BLaER1 treated with 17β-estradiol and CSF1 and Interleukin-3, amounts not matched to agents 10 nM and 100 nM (cell line): ENCODE measurements around the gene NIT2.

Source experiments
- H3K27ac ChIP-seq, 11 experiments: shearing (Covaris generic); formaldehyde crosslinking; 2 replicates each; pipeline ENCODE4 v1.8.1; 2022
- H3K27me3 ChIP-seq, 11 experiments: shearing (Covaris generic); formaldehyde crosslinking; 2 replicates each; pipeline ENCODE4 v1.8.1; 2022
- H3K36me3 ChIP-seq, 11 experiments: shearing (Covaris generic); formaldehyde crosslinking; 2 replicates each; pipeline ENCODE4 v1.8.1; 2022
- H3K4me1 ChIP-seq, 10 experiments: shearing (Covaris generic); formaldehyde crosslinking; 2 replicates each; pipeline ENCODE4 v1.8.1; 2022
- H3K4me2 ChIP-seq, 11 experiments: shearing (Covaris generic); formaldehyde crosslinking; 2 replicates each; pipeline ENCODE4 v1.8.1; 2022
- H3K4me3 ChIP-seq, 10 experiments: shearing (Covaris generic); formaldehyde crosslinking; 2 replicates each; pipeline ENCODE4 v1.8.1; 2022
- H3K9ac ChIP-seq, 11 experiments: shearing (Covaris generic); formaldehyde crosslinking; 2 replicates each; pipeline ENCODE4 v1.8.1; 2022
- H3K9me3 ChIP-seq, 11 experiments: shearing (Covaris generic); formaldehyde crosslinking; replicated peaks in 1 of 11; 2 replicates each; pipeline ENCODE4 v1.8.1; 2022
- H4K20me1 ChIP-seq, 11 experiments: shearing (Covaris generic); formaldehyde crosslinking; 2 replicates each; pipeline ENCODE4 v1.8.1; 2022
- Cebpa-rat ChIP-seq, 11 experiments: shearing (Covaris generic); IDR thresholded peaks; 2 replicates each; pipeline ENCODE4 v1.8.1; 2022

NIT2 gene

DNA sequence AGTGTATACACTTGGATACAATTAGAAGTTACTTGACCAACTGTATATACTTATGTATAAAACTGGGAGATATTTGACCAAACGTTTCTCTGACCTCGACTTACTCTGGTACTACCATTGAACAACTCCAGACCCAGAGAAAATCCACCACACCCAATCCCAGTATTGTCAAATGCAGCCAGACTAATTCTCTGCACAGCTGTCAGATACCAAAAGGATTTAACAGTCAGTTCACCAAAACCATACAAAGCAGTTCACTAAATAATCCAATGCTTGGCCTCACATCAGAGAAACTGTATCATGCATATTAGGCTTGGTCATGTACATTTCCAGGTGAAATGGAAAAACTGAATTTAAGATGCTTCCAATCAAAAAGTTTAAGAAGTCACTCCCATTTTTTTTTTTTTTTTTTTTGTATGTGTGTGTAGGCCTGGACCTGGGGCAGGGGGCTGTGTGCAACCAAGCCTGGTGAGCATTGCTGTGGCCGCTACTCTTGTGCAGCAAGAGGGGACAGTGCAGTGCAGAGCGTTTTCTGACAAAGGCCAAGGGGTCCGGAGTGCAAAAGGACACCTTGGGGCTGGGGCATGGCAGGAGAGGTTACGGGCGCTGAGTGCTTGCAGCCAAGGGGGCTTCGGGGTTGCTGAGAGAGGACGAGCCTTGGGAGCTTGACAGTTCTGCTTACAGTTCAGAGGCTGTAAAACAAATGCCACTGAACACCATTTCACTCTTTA is 64.9 kb downstream of the NIT2 start:
- peak overlapping the region; percentile 66 to 97 (median 88); a peak in 20 of 22 replicates for H3K27ac ChIP-seq

DNA sequence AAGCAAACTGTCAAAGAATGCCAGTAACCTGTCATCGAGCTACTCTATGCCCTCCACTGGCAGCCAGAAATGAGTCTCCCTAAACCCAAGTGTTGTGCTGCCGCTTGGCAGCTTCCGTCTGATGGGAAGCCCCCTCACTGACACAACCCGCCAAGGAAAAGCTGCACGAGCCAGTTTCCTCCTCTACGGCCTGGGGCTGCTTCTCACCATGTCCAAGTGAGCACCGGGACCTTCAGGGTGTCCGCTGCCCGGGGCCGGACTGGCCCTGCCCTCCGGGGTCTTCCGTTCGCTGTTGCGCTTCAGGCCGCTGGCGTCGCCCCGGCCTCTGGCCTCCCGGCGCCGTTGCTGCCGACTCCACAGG is 65.8 kb downstream of the NIT2 start:
- peaks cover 0 to 24% (median 14%) of the 10 kb centered on the region in 11 experiments; a peak in 16 of 22 replicates for H3K36me3 ChIP-seq
- peak overlapping the region; percentile 81 to 97 (median 92) for H3K4me3 ChIP-seq
- H3K4me1 ChIP-seq, result peaks cover 41 to 56% (median 46%) of the 10 kb centered on the region in 10 experiments
- H3K27ac ChIP-seq, result peak overlapping the region; percentile 66 to 97 (median 88)
- peaks cover 8 to 52% (median 46%) of the 10 kb centered on the region in 11 experiments; a peak in 20 of 22 replicates for H4K20me1 ChIP-seq
- no peak for TF ChIP-seq Cebpa-rat (IDR thresholded peaks at IDR 0.05)
- no peaks in the 10 kb centered on the region for H3K27me3 ChIP-seq
- H3K4me2 ChIP-seq, result peak overlapping the region; percentile 87 to 99 (median 98)
- H3K9ac ChIP-seq, result peak overlapping the region; percentile 85 to 92 (median 90)
- H3K9me3 ChIP-seq, result peaks cover 0 to 15% (median 6%) of the 10 kb centered on the region in 11 experiments; a peak in 9 of 22 replicates

More for the DNA sequence above, 64.9 kb downstream of the NIT2 start:
- Histone ChIP-seq H3K9ac (peak overlapping the region; percentile 85 to 92 (median 90)), H3K4me2 (peak overlapping the region; percentile 87 to 99 (median 98)), H3K4me3 (peak overlapping the region; percentile 81 to 97 (median 92)), H3K36me3 (peaks cover 0 to 33% (median 23%) of the 10 kb centered on the region in 11 experiments; a peak in 21 of 22 replicates), H3K9me3 (peaks cover 0 to 15% (median 4%) of the 10 kb centered on the region in 11 experiments; a peak in 7 of 22 replicates), H3K4me1 (peaks cover 41 to 56% (median 46%) of the 10 kb centered on the region in 10 experiments), H4K20me1 (peaks cover 10 to 61% (median 48%) of the 10 kb centered on the region in 11 experiments; a peak in 20 of 22 replicates), H3K27me3 (no peaks in the 10 kb centered on the region)
- TF ChIP-seq Cebpa-rat (IDR thresholded peaks at IDR 0.05), result no peak

DNA sequence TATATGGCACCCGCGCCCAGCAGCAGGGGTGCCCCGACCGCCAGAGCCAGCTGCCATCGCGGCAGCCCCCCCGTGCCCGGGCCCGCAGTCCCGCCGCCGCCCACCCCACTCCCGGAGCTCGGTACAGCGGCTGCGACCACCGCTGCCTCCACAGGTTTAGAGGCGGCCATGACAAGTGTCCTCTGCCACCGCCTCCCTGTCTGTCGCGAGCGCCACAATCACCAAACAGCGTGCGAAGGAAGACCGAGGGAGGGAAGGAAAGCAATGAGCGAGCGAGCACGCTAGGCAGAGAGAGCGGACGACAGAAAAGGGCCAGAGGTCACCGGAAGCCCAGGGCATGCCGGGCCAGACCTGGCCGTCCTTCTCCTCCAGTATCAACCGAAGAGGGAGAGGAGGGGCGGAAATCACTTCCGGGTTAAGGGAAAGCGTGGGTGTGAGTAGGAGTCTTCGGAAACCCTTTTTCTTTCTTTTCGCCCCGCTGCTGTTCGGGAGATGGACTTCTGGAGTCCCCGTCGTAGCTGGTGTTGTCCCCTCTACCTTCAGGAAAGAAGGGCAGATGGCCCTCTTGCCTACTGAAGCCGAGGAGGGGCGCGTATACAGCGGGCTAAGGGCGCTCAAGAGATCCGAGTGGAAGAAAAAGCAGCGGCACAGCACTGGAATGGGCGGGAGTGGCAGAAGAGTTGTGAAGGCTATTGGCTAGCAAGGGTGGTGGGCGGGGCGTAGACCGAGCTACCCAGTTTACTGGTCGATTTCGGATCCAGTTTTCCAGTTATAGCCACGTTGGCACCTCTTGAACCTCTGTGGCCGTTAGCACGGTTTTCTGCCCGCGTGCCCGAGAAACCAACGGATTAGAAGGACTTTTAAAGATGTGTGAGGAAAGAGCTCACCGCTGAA is 66.5 kb downstream of the NIT2 start, which contains the start of the genes LNP1 and TOMM70:
Gene LNP1 (plus strand): TSS at position 760 of the 894 bp plus-strand sequence. CDS start 28,191 bp downstream, outside the sequence.
Gene TOMM70 (minus strand): TSS at position 310 of the 894 bp plus-strand sequence. CDS start 140 bp downstream, at position 170.
- Histone ChIP-seq H3K27me3 (no peaks in the 10 kb centered on the region), H3K27ac (peak within 1 kb of the TSS; percentile 66 to 97 (median 88)), H3K9ac (peak within 1 kb of the TSS; percentile 85 to 92 (median 90)), H3K36me3 (peaks cover 0 to 19% (median 9%) of the 10 kb centered on the region in 11 experiments; a peak in 11 of 22 replicates), H3K4me1 (peaks cover 41 to 56% (median 46%) of the 10 kb centered on the region in 10 experiments), H4K20me1 (peaks cover 1 to 46% (median 42%) of the 10 kb centered on the region in 11 experiments; a peak in 19 of 22 replicates), H3K9me3 (peaks cover 0 to 21% (median 12%) of the 10 kb centered on the region in 11 experiments; a peak in 14 of 22 replicates), H3K4me2 (peak within 1 kb of the TSS; percentile 87 to 99 (median 98)), H3K4me3 (peak within 1 kb of the TSS; percentile 81 to 97 (median 92))
- TF ChIP-seq Cebpa-rat (IDR thresholded peaks at IDR 0.05), result no peak

DNA sequence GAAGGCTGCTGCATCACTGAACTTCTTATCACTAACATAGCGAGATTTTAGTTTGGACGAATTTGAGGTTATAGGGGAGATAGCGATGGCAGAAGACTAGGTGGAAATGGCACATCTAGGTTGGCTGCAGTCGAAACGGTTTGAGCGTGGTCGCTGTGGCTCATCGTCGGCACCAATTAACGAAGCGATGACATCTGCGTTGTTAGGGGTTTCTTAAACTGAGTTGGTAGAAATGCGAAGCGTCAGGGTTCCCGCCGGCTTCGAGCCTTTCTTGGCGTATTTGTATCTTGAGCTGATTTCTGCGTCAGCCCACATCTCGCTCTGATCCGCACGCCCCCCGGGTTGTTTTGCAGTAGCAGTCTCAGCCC is 67.1 kb downstream of the NIT2 start:
- peaks cover 0 to 39% (median 36%) of the 10 kb centered on the region in 11 experiments; a peak in 19 of 22 replicates for H4K20me1 ChIP-seq
- H3K9me3 ChIP-seq, result peaks cover 2 to 28% (median 14%) of the 10 kb centered on the region in 11 experiments; a peak in 20 of 22 replicates
- H3K4me3 ChIP-seq, result peak overlapping the region; percentile 81 to 97 (median 92)
- no peak for TF ChIP-seq Cebpa-rat (IDR thresholded peaks at IDR 0.05)
- no peaks in the 10 kb centered on the region for H3K27me3 ChIP-seq
- H3K27ac ChIP-seq, result peak overlapping the region; percentile 66 to 97 (median 88); a peak in 21 of 22 replicates
- peaks cover 41 to 51% (median 46%) of the 10 kb centered on the region in 10 experiments for H3K4me1 ChIP-seq
- peak overlapping the region; percentile 85 to 92 (median 90) for H3K9ac ChIP-seq
- peak overlapping the region; percentile 81 to 98 (median 96) for H3K4me2 ChIP-seq
- peaks cover 0 to 15% (median 8%) of the 10 kb centered on the region in 11 experiments; a peak in 9 of 22 replicates for H3K36me3 ChIP-seq

DNA sequence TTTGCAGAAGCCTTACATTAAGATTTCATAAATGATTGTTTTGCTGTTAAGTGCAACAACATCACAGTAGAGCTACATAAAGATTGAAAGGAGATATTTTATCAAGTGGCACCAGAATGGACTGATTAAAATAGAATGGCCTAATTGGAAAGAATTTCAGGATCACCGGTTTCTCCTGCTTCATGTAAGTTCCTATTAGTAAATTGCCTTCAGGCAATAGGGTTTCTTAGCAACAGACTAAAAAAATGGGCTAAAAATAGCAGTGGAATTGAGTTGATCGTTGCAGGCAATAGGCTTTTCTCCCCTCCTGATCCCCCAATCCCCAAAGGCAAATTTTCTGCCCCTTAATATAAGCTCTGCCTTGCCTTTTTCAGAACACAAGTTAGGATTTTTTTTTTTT is 67.7 kb downstream of the NIT2 start:
- peaks cover 0 to 14% (median 5%) of the 10 kb centered on the region in 11 experiments; a peak in 9 of 22 replicates for H3K36me3 ChIP-seq
- H3K9me3 ChIP-seq, result peaks cover 8 to 34% (median 20%) of the 10 kb centered on the region in 11 experiments
- H4K20me1 ChIP-seq, result peaks cover 0 to 33% (median 30%) of the 10 kb centered on the region in 11 experiments; a peak in 19 of 22 replicates
- peak overlapping the region; percentile 85 to 92 (median 90); a peak in 18 of 22 replicates for H3K9ac ChIP-seq
- H3K27ac ChIP-seq, result peak overlapping the region in 8 of 11 experiments; percentile 79 to 97 (median 88); a peak in 12 of 22 replicates
- peak overlapping the region; percentile 81 to 97 (median 92) for H3K4me3 ChIP-seq
- TF ChIP-seq Cebpa-rat (IDR thresholded peaks at IDR 0.05), result no peak
- no peaks in the 10 kb centered on the region for H3K27me3 ChIP-seq
- peak overlapping the region; percentile 81 to 98 (median 96) for H3K4me2 ChIP-seq
- peaks cover 41 to 51% (median 45%) of the 10 kb centered on the region in 10 experiments for H3K4me1 ChIP-seq

DNA sequence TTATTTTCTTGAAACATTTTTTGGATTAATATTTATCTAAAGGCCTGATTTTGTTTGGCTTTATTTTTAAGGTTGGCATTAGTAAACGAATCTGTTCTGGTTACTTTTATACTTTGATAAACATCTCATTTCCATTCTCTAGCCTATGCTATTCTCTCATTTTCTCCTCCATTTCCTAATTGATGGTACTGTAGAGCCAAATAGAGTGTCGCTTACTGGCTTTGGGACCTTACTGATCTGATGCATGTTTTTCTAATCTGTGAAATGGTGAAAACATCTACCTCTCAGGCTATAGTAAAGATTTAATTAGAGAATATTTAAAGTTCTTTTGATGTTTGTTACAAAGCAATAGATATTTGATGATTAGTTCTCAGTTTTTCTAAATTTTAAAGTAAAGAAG is 68.3 kb downstream of the NIT2 start:
- peak overlapping the region; percentile 81 to 97 (median 92); a peak in 10 of 20 replicates for H3K4me3 ChIP-seq
- H3K9ac ChIP-seq, result peak overlapping the region in 5 of 11 experiments; percentile 88 to 92 (median 90); a peak in 6 of 22 replicates
- H3K4me1 ChIP-seq, result peaks cover 37 to 46% (median 41%) of the 10 kb centered on the region in 10 experiments
- H3K36me3 ChIP-seq, result peaks cover 0 to 14% (median 3%) of the 10 kb centered on the region in 11 experiments; a peak in 9 of 22 replicates
- TF ChIP-seq Cebpa-rat (IDR thresholded peaks at IDR 0.05), result no peak
- peaks cover 0 to 27% (median 24%) of the 10 kb centered on the region in 11 experiments; a peak in 19 of 22 replicates for H4K20me1 ChIP-seq
- no peaks in the 10 kb centered on the region for H3K27me3 ChIP-seq
- H3K9me3 ChIP-seq, result peaks cover 15 to 40% (median 27%) of the 10 kb centered on the region in 11 experiments
- H3K4me2 ChIP-seq, result peak overlapping the region; percentile 81 to 98 (median 96); a peak in 21 of 22 replicates
- H3K27ac ChIP-seq, result 0 out of 22 replicates have a peak overlapping the region, but pooled peaks of 1 of the 11 experiments have one; percentile 92

DNA sequence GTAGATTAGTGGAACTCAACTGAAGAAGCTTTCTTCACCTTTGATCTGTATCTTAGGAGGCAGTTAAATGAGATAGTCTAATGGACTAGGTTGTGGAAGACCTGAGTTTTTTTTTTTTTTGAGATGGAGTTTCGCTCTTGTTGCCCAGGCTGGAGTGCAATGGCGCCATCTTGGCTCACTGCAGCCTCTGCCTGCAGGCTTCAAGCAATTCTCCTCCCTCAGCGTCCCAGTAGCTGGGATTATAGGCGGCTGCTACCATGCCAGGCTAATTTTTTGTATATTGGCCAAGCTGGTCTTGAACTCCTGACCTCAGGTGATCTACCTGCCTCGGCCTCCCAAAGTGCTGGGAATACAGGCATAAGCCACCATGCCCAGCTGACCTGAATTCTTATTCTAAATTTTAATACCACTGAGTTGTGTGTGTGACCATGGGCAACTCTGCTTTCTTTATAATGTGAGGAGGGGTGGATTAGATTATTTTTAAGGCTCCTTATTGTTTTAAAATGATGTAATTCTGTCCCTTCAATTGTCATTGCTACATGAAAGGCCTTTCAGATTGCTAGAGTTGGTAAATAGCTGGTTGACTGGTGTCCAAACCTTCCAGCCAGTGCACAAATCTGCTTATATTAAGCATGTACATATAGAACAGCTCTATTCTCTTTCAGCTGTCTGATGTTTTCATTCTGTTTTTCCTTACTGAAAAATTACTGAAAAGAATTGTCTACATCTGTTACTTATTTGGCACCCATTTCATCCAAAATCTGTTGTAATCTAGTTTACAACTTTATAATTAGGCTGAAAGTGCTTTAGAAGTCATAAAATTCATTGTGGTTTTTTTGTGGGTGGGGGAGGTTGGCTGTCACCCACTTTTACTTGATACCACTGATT is 69.0 kb downstream of the NIT2 start:
- no peak for TF ChIP-seq Cebpa-rat (IDR thresholded peaks at IDR 0.05)
- H3K9ac ChIP-seq, result no peak overlapping the region
- peak overlapping the region; percentile 46 to 98 (median 94); a peak in 21 of 22 replicates for H3K4me2 ChIP-seq
- peaks cover 0 to 20% (median 19%) of the 10 kb centered on the region in 11 experiments; a peak in 19 of 22 replicates for H4K20me1 ChIP-seq
- H3K27ac ChIP-seq, result no peak overlapping the region
- H3K36me3 ChIP-seq, result peaks cover 0 to 18% (median 5%) of the 10 kb centered on the region in 11 experiments; a peak in 7 of 22 replicates
- peaks cover 32 to 39% (median 35%) of the 10 kb centered on the region in 10 experiments for H3K4me1 ChIP-seq
- H3K9me3 ChIP-seq, result peaks cover 21 to 47% (median 34%) of the 10 kb centered on the region in 11 experiments
- no peaks in the 10 kb centered on the region for H3K27me3 ChIP-seq
- H3K4me3 ChIP-seq, result peak overlapping the region in 1 of 10 experiments; percentile 24; a peak in 1 of 20 replicates
